ENCODE results near the gene MAGEB16.

Gene MAGEB16

DNA sequence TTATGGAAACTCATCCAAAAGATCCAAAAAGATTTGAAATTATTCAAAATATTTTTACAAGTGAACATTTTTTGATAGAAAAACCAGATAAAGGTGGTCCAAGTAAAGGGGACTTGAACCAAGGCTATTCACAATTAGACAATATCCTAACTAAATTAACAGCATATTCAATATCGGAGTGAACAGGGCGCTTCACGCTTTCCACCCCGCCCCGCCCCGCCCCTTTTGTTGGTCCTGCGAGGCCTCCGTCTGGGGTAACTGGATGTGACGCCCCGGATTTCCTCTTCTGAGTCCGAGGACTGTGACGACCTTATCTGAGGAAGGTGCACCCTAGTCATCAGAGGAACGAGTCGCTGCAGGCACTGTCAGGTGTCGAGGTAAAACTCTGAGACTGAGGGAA lies at the start of gene MAGEB16:
MAGEB16 (plus strand) TSS at position 301 of the 400 bp plus-strand sequence. CDS start 3,855 bp downstream, outside the sequence.
- DNase-seq: no peak

DNA sequence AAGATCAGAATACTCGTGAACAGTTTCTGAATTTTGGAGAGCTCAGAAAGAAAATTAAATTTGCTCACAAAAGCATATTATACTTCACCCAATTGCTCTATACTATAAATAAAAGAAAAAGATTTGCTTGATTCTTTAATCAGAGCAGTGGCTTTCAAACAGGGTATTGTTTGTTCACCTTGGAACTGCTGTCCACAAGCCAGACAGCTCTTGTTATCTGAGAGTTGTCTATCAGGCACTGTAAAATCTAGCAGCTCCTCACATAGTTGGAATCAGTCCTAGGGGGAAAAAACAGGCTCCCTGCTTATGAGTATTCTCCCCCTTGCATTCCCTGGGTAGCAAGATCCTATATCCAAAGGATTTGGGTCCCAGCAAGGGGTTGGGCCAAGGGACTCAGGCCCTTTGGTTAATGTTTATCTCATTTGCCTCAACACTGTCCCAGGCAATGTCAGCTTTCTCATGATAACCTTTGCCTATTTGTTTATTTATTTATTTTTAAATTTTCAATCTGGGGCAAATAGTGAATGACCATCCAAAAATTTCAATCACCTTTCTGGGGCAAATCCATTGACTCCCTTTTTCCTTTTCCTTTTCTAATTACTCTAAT lies 24.1 kb upstream of the MAGEB16 start:
- DNase-seq: no peak

DNA sequence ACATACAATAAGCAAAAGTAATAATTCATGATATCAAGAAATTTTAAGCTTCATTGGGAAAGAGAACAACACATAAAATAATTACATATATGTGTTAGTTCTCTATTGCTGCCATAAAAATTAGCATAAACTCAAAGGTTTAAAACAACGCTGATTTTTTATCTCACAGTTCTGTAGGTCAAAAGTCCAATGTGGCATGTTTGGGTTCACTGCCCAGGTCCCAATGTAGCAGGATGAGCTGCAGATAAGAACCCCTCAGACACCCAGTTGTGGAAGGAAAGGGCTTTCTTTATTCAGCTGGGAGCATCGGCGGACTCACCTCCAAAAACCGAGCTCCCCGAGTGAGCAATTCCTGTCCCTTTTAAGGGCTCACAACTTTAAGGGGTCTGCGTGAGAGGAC lies 13.1 kb upstream of the MAGEB16 start:
- DNase-seq: no peak

DNA sequence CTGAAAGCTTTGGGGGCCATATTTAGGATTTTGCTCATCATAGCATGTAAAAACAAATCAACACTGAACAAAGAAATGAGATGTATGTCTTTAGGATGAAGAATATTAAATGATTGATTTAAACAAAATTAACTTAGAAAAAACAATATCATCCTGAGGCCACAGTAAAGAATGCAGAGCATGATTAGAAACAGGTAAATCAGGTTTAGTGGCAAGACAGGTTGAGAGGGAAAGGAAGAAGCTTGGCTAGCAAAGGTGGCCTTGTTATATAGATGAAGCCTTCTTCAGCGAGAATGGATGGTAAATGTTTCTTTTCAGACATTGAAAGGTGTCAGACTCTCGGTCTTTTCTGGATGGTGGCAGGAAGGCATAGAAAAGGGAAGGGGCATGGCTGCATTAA lies 11.9 kb upstream of the MAGEB16 start:
- DNase-seq: no peak

DNA sequence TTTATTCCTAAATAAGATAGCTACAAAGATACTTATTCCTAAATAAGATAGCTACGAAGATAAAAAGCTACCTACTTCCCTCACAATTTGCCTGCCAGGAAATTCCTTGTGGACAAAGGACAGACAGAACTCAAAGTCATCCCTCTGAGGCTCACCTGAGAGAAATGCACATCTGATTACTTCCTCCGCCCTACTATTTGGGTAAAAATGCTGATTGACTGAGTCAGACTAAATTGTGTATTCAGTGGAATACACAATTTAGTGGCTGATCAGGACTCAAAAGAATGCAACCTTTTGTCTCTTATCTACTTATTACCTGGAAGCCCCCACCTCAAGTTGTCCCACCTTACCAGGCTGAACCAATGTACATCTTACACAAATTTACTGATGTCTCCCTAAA lies 10.3 kb upstream of the MAGEB16 start:
- DNase-seq: no peak

DNA sequence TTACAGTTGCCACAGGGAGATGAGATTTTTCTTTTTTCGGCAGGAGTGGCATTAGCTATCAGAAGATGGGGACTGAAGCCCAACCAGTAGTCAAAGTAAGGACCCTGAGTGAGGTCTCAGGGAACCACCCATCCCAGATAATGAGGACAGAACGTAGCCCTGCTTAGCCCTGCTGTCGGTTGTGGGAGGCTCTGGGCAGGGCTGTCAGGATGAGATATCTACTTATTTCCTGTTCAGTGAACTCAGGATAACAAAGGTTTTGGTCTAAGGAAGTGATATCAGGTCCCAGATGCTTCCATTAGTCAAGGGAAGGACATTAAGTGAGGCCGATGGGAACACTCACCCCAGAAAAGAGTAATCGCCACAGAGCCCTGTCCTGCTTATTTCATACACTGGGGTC lies 2.3 kb downstream of the MAGEB16 start:
- no peak for DNase-seq

DNA sequence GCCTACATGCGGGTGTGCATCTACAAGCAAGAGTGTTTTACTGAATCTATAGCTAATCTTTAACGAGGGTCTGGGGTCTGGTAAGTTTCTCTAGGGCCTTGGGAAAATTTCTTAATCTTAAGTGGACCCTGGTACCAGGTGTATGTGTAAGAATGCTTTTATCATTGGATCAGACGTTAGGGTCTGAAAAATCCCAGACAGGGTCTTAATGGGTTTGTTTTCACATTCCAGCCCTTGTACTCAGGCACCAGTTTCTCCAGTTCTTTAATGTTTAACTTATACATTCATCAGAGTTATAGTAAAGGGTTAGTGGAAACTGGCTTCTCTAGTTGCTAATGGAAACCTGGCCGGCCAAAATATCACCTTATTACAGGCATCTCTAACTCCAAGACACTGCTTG lies 11.6 kb downstream of the MAGEB16 start:
- DNase-seq: no peak

DNA sequence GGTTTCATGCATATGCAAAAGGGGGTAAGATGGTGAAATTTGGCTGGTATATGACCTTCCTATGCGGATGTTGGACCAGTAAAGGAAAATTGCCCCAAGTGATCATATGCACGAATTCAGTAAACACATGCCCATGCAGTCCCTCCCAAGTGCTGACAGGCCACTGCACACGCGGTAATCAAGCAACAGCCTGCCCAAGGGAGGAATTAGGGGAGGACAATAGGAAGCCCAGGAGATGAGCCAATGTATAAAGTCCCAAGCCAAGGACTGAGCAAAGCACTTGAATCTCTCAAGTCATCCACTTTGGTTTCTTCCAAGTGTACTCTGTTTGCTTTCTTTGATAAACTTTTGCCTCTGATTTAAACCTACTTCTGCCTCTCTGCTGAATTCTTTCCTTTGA lies 21.1 kb downstream of the MAGEB16 start:
- no peak for DNase-seq

DNA sequence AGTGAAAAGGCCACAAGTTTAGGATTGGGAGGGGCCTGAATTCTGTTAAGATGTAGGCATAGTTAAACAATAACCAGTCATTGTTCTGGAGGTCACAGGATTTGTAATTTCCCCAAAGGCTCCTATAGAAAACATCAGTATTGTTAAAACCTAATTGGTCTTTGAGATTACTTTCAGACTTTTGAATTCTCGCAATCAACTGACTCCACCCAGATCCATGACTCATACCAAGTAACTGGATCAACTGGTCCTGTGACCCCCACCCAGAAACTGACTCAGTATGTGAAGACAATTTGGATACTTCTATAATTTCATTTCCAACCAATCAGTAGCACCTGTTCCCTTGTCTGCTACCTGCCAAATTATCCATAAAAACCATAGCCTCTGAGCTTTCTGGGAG lies 28.4 kb downstream of the MAGEB16 start:
- no peak for DNase-seq

DNA sequence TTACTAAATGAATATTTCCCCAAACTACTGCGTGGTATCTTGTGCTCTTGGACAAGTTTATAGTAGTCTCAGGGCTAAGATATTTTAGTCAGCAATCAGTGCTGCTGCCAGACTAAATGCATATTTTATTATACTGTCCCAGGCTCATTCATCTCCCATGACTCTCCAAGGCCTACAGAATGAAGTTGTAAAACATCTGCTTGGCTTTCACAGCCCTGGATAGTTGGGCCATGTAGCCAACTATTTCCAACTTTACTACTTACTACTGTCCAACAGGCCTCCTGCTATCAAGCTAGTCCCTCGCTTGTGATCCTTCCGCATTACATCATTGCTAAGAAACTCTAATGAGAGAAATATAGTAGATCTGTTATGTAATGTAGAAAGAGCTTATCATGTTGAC lies 31.4 kb downstream of the MAGEB16 start:
- no peak for DNase-seq

DNA sequence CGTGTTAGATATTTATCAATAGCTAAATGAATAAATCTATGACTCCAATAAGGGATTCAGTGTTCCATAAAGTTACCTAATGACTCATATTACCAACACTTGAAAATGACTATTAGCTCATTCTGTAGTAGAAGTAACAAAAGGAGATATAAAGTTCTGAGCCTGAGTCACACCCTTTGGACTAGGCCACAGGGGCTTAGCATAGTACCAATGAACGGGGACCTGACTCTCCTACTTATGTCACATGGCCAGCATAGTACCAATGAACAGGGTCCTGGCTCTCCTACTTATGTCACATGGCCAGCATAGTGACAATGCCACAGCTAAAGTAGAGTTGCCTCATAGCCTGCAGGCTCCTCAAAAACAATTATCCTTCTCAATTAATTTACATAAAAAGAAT lies 43.7 kb downstream of the MAGEB16 start:
- DNase-seq: no peak

DNA sequence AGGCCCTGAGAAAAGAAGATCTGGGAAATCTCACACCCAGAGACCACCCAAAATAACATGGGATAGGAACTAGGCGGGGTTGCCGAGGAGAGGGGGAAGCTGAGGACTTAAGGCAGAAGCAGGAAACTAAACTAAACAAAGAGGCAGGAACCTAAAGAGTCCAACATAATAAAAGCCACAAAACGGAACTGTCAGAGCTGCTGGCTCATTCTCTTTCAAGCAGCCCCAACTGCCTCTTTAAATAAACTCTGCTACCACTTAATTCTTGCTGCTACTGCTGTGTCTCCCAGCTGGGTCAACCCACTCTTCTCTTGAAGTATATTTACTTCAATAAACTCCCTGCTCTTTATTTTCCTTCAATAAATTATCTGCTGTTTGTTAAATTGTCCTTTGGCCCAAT lies 44.5 kb downstream of the MAGEB16 start:
- no peak for DNase-seq

DNA sequence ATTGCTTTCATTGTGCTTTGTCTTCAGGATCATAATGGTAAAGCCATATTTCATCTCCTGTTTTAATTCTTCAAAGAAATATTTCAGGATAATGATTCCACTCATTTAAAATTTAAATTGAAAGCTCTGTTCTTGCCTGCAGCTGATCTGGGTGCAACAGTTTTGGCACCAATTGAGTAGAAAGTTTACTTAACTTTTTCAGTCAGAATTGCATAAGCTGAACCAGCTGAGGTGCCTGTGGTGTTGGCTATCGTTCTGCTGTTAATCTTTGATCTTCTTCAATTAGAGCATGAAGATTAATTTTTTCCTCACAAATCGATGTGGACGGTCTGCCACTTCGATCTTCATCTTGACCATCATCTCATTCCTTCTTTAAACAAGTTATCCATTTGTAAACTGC lies 49.6 kb downstream of the MAGEB16 start:
- DNase-seq: no peak
